ENCODE results near the gene MMD. TPM values are rescaled to one million over a fixed set of nuclear protein-coding genes. Genes with fewer than 3 reads are reported as not detected.

The MMD gene
- total and polyA plus RNA-seq, 2 of the 13 experiments (the other 11 are each of a cell fraction or from before 2014, with no cell fraction given) = 121 to 225 TPM

DNA sequence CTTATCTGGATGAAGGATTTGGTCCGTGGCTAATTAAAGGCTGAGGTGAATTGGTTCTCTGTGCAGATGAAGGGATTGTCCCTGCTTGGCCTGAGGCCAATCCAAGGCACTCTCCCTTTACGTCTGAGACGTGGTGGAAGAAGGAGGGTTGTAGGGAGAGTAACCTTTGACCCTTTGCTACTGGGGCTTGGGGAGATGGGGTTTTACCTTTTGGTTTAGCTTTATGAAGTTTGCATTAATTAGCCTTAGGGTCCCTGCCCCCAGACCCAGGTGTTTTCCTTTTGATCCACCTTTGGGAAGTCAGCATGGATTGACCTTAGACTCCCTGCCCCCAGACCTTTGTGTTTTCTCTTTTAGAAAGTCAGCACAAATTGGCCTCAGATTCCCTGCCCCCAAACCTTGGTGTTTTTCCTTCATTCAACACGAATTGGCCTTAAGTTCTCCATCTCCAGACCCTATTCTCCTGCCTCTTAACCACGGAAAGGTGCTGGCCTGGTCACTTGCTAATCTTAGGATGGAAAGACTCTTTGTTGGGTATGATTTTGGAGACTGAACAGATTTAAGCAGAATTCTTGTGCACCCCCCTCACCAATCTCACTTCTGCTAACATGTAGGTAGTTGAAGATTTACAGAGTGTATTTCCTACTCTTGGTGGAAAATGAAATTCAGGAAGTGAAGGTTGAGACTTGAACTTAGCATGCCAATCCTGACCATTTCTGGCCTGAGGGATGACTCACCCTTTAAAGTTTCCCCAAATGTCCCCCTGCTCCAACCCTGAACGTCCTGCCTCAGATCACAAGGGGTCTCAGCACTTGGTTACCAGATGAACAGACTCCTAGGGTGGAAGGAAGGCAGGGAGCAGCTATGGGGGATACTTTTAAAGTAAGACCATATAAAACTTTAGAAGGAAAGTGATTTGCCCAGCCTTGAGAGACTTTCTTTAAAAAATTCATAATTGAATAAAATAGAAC is 23.1 kb upstream of the MMD start (continued):
- TF ChIP-seq, protein P1, sequence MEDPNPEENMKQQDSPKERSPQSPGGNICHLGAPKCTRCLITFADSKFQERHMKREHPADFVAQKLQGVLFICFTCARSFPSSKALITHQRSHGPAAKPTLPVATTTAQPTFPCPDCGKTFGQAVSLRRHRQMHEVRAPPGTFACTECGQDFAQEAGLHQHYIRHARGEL (CRISPR knock-in tag; IDR thresholded peaks at IDR 0.05) = no peak
- peak in 1 of 2 experiments; percentile 30; a peak in 3 of 4 replicates for TF ChIP-seq POLR2A (IDR thresholded peaks at IDR 0.05; ENCODE audit: insufficient read depth in 1 of 2, low read depth in 2 of 2, low read length in 2 of 2)
- TF ChIP-seq, protein P2, sequence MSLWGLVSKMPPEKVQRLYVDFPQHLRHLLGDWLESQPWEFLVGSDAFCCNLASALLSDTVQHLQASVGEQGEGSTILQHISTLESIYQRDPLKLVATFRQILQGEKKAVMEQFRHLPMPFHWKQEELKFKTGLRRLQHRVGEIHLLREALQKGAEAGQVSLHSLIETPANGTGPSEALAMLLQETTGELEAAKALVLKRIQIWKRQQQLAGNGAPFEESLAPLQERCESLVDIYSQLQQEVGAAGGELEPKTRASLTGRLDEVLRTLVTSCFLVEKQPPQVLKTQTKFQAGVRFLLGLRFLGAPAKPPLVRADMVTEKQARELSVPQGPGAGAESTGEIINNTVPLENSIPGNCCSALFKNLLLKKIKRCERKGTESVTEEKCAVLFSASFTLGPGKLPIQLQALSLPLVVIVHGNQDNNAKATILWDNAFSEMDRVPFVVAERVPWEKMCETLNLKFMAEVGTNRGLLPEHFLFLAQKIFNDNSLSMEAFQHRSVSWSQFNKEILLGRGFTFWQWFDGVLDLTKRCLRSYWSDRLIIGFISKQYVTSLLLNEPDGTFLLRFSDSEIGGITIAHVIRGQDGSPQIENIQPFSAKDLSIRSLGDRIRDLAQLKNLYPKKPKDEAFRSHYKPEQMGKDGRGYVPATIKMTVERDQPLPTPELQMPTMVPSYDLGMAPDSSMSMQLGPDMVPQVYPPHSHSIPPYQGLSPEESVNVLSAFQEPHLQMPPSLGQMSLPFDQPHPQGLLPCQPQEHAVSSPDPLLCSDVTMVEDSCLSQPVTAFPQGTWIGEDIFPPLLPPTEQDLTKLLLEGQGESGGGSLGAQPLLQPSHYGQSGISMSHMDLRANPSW (CRISPR knock-in tag; IDR thresholded peaks at IDR 0.05; ENCODE audit: borderline replicate concordance) = peak; percentile 51; the same call in 1 of the 2 replicates
- TF ChIP-seq, protein P3, sequence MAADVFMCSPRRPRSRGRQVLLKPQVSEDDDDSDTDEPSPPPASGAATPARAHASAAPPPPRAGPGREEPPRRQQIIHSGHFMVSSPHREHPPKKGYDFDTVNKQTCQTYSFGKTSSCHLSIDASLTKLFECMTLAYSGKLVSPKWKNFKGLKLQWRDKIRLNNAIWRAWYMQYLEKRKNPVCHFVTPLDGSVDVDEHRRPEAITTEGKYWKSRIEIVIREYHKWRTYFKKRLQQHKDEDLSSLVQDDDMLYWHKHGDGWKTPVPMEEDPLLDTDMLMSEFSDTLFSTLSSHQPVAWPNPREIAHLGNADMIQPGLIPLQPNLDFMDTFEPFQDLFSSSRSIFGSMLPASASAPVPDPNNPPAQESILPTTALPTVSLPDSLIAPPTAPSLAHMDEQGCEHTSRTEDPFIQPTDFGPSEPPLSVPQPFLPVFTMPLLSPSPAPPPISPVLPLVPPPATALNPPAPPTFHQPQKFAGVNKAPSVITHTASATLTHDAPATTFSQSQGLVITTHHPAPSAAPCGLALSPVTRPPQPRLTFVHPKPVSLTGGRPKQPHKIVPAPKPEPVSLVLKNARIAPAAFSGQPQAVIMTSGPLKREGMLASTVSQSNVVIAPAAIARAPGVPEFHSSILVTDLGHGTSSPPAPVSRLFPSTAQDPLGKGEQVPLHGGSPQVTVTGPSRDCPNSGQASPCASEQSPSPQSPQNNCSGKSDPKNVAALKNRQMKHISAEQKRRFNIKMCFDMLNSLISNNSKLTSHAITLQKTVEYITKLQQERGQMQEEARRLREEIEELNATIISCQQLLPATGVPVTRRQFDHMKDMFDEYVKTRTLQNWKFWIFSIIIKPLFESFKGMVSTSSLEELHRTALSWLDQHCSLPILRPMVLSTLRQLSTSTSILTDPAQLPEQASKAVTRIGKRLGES (CRISPR knock-in tag; IDR thresholded peaks at IDR 0.05; ENCODE audit: borderline replicate concordance) = no peak
- TF ChIP-seq NFYB (CRISPR knock-in tag; IDR thresholded peaks at IDR 0.05) = 0 out of 2 replicates have a peak, but pooled peaks have one; percentile 23
- TF ChIP-seq ZNF557 (CRISPR knock-in tag; IDR thresholded peaks at IDR 0.05) = no peak
- no peak; the same call in 1 of the 2 replicates for TF ChIP-seq SIN3A (IDR thresholded peaks at IDR 0.05; ENCODE audit: borderline replicate concordance, low read depth, low read length)
- peak; percentile 86 for TF ChIP-seq ZNF430 (CRISPR knock-in tag; IDR thresholded peaks at IDR 0.05)
- no peak for TF ChIP-seq ZZZ3 (CRISPR knock-in tag; IDR thresholded peaks at IDR 0.05; ENCODE audit: borderline replicate concordance)
- TF ChIP-seq, protein P4, sequence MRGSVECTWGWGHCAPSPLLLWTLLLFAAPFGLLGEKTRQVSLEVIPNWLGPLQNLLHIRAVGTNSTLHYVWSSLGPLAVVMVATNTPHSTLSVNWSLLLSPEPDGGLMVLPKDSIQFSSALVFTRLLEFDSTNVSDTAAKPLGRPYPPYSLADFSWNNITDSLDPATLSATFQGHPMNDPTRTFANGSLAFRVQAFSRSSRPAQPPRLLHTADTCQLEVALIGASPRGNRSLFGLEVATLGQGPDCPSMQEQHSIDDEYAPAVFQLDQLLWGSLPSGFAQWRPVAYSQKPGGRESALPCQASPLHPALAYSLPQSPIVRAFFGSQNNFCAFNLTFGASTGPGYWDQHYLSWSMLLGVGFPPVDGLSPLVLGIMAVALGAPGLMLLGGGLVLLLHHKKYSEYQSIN (CRISPR knock-in tag; IDR thresholded peaks at IDR 0.05; ENCODE audit: borderline replicate concordance) = no peak
- no peak; the same call in none of the 2 replicates for TF ChIP-seq ZSCAN25 (CRISPR knock-in tag; IDR thresholded peaks at IDR 0.05)
- no peak for TF ChIP-seq MATR3 (CRISPR knock-in tag; IDR thresholded peaks at IDR 0.05)
- TF ChIP-seq ZMYM2 (CRISPR knock-in tag; IDR thresholded peaks at IDR 0.05) = no peak; the same call in 1 of the 2 replicates
- no peak for TF ChIP-seq YY1 (IDR thresholded peaks at IDR 0.05; ENCODE audit: insufficient read depth, insufficient replicate concordance, low read depth, low read length)
- peak; percentile 70 for TF ChIP-seq RBFOX2 (IDR thresholded peaks at IDR 0.05; ENCODE audit: low read depth, low read length)
- no peak for TF ChIP-seq ZNF460 (CRISPR knock-in tag; IDR thresholded peaks at IDR 0.05; ENCODE audit: borderline replicate concordance)
- TF ChIP-seq NFE2L1 (CRISPR knock-in tag; IDR thresholded peaks at IDR 0.05; ENCODE audit: borderline replicate concordance) = no peak
- TF ChIP-seq ZNF331 (CRISPR knock-in tag; IDR thresholded peaks at IDR 0.05) = 0 out of 2 replicates have a peak, but pooled peaks have one; percentile 5
